Stomach (tissue), 9 donors: Measurements from ENCODE around the gene IGFBP4. TPM values are rescaled to one million over a fixed set of nuclear protein-coding genes. Genes with fewer than 3 reads are reported as not detected.

ENCODE experiments used
- DNase-seq, 2 donors: peaks; one replicate each; pipeline versions ENCODE4 v3.0.0 to v3.0.0-alpha.2; 2013 to 2019
- H3K27ac ChIP-seq, 5 donors: fragments of 200-600 bp in 4 of 5; sonication (generic) in 4 of 5; one replicate each; pipeline ENCODE4 v1.5.1; 2013 to 2019; ENCODE audit warnings: mild to moderate bottlenecking in 1 of 5, moderate library complexity in 1 of 5
- H3K27me3 ChIP-seq, 3 donors: fragments of 200-600 bp; sonication (generic); one replicate each; pipeline ENCODE4 v1.5.1; 2017 to 2019; ENCODE audit warnings: mixed run types in 1 of 3
- H3K36me3 ChIP-seq, 4 donors: fragments of 200-600 bp; sonication (generic); 1 replicate in 3 of 4; 2 replicates in 1 of 4; pipeline ENCODE4 v1.5.1; 2016 to 2019
- H3K4me1 ChIP-seq, 4 donors: fragments of 200-600 bp; sonication (generic); one replicate each; pipeline ENCODE4 v1.5.1; 2016 to 2019
- H3K4me3 ChIP-seq, 4 donors: fragments of 200-600 bp; sonication (generic) in 3 of 4; one replicate each; pipeline ENCODE4 v1.5.1; 2016 to 2019; ENCODE audit warnings: mild to moderate bottlenecking in 1 of 4
- H3K9me3 ChIP-seq, 4 donors: fragments of 200-600 bp; sonication (generic); one replicate each; pipeline ENCODE4 v1.5.1; 2016 to 2019
- CTCF ChIP-seq, 7 experiments: fragments of 450-650 bp in 4 of 7; fragments of 200-600 bp in 3 of 7; sonication (generic) in 3 of 7; IDR thresholded peaks; one replicate each; pipeline ENCODE4 v1.5.1; 2016 to 2019; ENCODE audit warnings: antibody characterized with exemption in 7 of 7, control low read depth in 2 of 7, mild to moderate bottlenecking in 1 of 7
- EP300 ChIP-seq: sonication (generic); formaldehyde crosslinking; IDR thresholded peaks from one replicate; pipeline ENCODE4 v1.6.1; 2017; ENCODE audit warnings: antibody characterized with exemption
- POLR2A ChIP-seq, 4 donors: fragments of 450-650 bp; IDR thresholded peaks; one replicate each; pipeline ENCODE4 v1.6.1; 2016; ENCODE audit warnings: antibody characterized with exemption in 4 of 4, control low read depth in 2 of 4, mild to moderate bottlenecking in 1 of 4, moderate library complexity in 1 of 4
- POLR2AphosphoS5 ChIP-seq, 3 donors: sonication (generic); formaldehyde crosslinking; IDR thresholded peaks; one replicate each; pipeline ENCODE4 v1.6.1; 2016; ENCODE audit warnings: antibody characterized with exemption in 3 of 3
- WGBS, 5 donors: extraction: QIAGEN DNeasy Blood & Tissue Kit in 3 of 5; methylation state at CpG; one replicate each; pipeline versions ENCODE4 v1.1.5 to v1.1.7; 2013 to 2018; 5-methylcytosine and 5-hydroxymethylcytosine counted together
- intact Hi-C: fragments of 100-400 bp; cut with DNase I; formaldehyde crosslinking; loops from one replicate; pipeline ENCODE4 v1.15.1; 2023; ENCODE audit warnings: low total_unique reads
- polyA plus RNA-seq, 3 donors: library from polyadenylated mRNA; stranded (reverse); fragments of 200-250 nt; gene quantifications; one replicate each; pipeline ENCODE4 v1.2.3, GENCODE V29; 2013
- total RNA-seq, 5 donors: library from RNA; depleted of rRNA; stranded (reverse); fragments of >200 nt; gene quantifications; one replicate each; pipeline versions ENCODE4 v1.1.0 to v1.2.3, GENCODE V29; 2014 to 2016
- donor health status: healthy with polysubstance abuse.
- donor health status: Bipolar disorder and iron deficiency.
- donor health status: healthy.

IGFBP4 gene
- total and polyA plus RNA-seq, 8 donors, result 71.2 to 658 (median 157) TPM

- DNase-seq, result no peak
- H3K27ac ChIP-seq, result no peak overlapping the region
- intact Hi-C loops, result no loop called here
- no peaks in the 10 kb centered on the region for H3K27me3 ChIP-seq
- no peaks in the 10 kb centered on the region for H3K9me3 ChIP-seq
- 85 to 93% (median 88%) methylated on average over 5 of the region's 5 CpGs for WGBS, 5 donors
- H3K4me3 ChIP-seq, result no peak overlapping the region
- H3K36me3 ChIP-seq, result no peaks in the 10 kb centered on the region
- no peak for TF ChIP-seq CTCF (IDR thresholded peaks at IDR 0.05)
- TF ChIP-seq POLR2AphosphoS5 (IDR thresholded peaks at IDR 0.05), result no peak
- no peak for TF ChIP-seq EP300
- TF ChIP-seq POLR2A (IDR thresholded peaks at IDR 0.05), result no peak
- peaks cover 3 to 45% (median 32%) of the 10 kb centered on the region in 4 donors for H3K4me1 ChIP-seq
These were observed 21.2 kb downstream of the IGFBP4 start for GRCh38 chr17:40464392-40464855.

DNA sequence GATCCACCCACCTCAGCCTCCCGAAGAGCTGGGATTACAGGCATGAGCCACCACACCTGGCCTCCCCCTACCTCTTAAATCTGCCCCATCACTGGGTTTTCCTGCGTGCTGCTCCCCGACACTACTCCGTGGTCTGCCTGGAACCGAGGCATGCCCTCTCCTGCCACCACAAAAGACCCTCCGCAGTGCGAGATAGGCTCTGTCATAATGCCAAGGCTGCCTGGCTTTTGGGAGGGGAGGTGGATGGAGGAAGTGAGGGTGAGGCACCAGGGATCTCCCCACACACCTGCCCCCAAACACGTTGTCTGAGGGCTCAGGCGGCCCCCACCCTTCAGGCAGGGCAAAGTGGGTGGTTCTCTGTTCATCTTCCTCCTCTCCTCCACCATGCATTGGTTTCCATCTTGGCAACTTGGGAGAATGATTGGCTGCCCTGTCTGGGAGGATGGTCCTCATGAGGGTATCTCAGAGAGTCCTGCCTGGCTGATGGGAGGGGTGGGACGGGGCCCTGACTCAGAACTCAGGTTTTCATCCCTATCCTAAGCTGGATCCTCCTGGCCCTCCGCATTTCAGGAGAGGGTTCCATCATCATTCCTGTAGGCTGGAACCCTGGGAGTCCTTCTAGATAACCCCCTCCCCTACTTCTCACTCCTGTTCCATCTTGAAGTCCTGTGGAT, 23.2 kb downstream of the IGFBP4 start:
- intact Hi-C loops, result no loop called here
- Histone ChIP-seq H3K9me3 (no peaks in the 10 kb centered on the region), H3K27ac (no peak overlapping the region), H3K4me1 (peaks cover 0 to 36% (median 15%) of the 10 kb centered on the region in 4 donors), H3K36me3 (no peaks in the 10 kb centered on the region), H3K4me3 (no peak overlapping the region), H3K27me3 (no peaks in the 10 kb centered on the region)
- no peak for DNase-seq
- no peak for TF ChIP-seq EP300
- TF ChIP-seq POLR2AphosphoS5 (IDR thresholded peaks at IDR 0.05), result no peak
- no peak for TF ChIP-seq CTCF (IDR thresholded peaks at IDR 0.05)
- no peak for TF ChIP-seq POLR2A (IDR thresholded peaks at IDR 0.05)
- 76 to 91% (median 78%) methylated on average over 10 to 11 of the region's 11 CpGs for WGBS, 5 donors

DNA sequence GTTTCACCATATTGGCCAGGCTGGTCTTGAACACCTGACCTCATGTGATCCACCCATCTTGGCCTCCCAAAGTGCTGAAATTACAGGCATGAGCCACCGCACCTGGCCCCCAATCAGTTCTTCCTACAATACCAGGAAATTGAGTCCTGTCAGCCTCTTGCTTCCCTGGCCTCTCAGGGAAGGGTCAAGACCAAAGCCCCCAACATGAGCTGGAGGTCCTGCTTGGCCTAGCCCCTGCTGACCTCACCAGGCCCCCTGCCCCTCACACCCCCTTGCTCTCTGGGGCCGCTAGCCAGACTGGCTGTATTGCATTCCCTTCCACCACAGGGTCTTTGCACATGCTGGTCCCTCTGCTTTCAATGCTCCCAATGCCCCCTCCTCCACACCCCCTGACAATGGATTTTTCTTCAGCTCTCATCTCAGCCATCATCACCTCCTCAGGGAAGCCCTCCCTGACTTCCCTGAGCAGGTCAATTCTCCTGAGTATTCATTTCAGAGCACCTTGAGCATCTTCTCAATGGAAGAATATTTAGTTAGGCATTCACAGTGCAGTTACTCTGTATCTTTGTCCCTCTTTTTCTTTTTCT, 24.1 kb downstream of the IGFBP4 start:
- DNase-seq, result no peak
- intact Hi-C loops, result no loop called here
- H3K4me3 ChIP-seq, result no peak overlapping the region
- no peaks in the 10 kb centered on the region for H3K9me3 ChIP-seq
- TF ChIP-seq CTCF (IDR thresholded peaks at IDR 0.05) (no peak), POLR2A (IDR thresholded peaks at IDR 0.05) (no peak), EP300 (no peak), POLR2AphosphoS5 (IDR thresholded peaks at IDR 0.05) (no peak)
- H3K36me3 ChIP-seq, result no peaks in the 10 kb centered on the region
- H3K27ac ChIP-seq, result no peak overlapping the region
- 88 to 98% (median 92%) methylated on average over 2 of the region's 2 CpGs for WGBS, 5 donors
- no peaks in the 10 kb centered on the region for H3K27me3 ChIP-seq
- H3K4me1 ChIP-seq, result peaks cover 0 to 36% (median 10%) of the 10 kb centered on the region in 4 donors

DNA sequence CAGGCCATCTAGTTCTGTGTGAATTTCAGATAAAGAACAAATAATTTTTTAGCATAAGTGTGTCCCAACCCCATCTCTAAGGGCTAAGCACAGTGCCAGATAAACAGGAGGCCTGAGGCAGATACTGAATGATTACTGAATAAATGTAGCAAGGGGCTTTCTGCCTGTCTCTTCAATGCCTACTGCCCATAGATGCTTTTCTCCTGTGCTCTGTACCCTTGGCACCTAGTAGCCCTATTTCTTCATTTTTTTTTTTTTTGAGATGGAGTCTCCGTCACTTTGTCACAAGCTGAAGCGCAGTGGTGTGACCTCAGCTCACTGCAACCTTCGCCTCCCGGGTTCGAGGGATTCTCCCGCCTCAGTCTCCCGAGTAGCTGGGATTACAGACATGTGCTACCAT, 25.3 kb downstream of the IGFBP4 start:
- Histone ChIP-seq H3K27ac (no peak overlapping the region), H3K4me1 (peaks cover 0 to 36% (median 11%) of the 10 kb centered on the region in 4 donors), H3K36me3 (no peaks in the 10 kb centered on the region), H3K9me3 (no peaks in the 10 kb centered on the region), H3K27me3 (no peaks in the 10 kb centered on the region), H3K4me3 (no peak overlapping the region)
- TF ChIP-seq CTCF (IDR thresholded peaks at IDR 0.05) (no peak), POLR2AphosphoS5 (IDR thresholded peaks at IDR 0.05) (no peak), POLR2A (IDR thresholded peaks at IDR 0.05) (no peak), EP300 (no peak)
- intact Hi-C loops, result no loop called here
- no peak for DNase-seq
- 87 to 97% (median 95%) methylated on average over 7 of the region's 7 CpGs for whole genome bisulfite sequencing, 5 donors
